HG03565 (cell line): ENCODE results near the gene SMAD2.

Experiments used
- ATAC-seq: cut with Tn5 transposase; IDR thresholded peaks from one replicate; pipeline ENCODE4 v1.9.1; 2021; ENCODE audit warnings: mild to moderate bottlenecking, moderate library complexity; ENCODE audit not compliant: unreplicated experiment

The SMAD2 gene

DNA sequence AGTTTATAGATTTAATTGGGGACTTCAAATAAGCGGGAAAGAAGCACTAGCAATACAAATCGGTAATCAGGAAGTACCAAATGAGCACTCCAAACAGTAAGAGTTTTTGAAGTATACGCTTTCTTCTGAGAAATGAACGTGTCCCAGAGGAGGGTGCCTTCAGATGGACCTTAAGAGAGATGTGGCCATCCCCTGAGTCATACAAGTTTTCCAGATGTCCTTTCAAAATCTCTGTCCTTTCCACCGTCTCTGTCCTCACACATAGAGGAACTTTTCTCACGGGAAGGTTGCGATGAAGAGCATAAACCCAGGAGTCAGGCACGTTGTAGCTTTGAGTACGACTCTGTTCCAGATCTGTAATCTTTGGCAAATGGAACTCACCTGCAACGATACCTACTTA, 1.7 kb upstream of the SMAD2 start:
- ATAC-seq = no peak

GRCh38 chr18:47931718-47932103, 1.3 kb upstream of the SMAD2 start:
- no peak for ATAC-seq

DNA sequence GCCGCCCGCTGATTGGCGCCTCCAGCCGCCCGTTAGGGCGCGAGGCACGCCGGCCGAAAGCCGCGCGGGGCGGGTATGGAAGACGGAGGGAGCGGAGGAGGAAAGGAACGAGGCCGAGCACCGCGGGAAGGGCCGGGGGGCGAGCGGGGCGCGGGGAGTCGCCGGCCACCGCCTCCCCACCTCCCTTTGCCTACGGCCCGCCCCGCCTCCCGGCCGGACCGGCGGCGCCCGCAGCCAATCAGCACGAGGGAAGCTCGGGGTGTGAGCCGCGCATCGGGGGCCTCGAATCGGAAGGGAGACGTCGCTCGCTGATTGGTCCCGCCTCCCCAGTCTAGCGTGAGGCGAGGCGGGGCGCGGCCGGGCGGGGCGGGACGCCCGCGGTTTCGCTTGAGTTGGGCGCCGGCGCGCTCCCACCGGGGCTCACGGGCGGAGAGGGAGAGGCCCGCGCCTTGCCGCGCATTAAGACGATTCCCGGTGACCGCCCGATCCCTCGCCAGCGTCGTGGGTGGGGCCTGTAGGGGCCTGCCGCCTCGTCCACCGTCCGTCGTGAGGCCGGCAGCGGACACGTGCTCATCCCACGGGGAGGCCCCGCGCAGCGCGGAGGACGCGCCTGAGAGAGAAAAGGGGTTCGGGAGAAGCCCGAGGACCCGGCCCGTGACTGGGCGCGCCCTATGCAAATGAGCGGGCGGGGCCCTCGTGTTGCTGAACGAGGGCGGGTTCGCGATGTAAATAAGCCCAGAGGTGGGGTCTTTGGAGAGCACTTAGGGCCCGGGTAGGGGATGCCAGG, 665 bp upstream of the SMAD2 start:
- peak; percentile 76 for ATAC-seq

DNA sequence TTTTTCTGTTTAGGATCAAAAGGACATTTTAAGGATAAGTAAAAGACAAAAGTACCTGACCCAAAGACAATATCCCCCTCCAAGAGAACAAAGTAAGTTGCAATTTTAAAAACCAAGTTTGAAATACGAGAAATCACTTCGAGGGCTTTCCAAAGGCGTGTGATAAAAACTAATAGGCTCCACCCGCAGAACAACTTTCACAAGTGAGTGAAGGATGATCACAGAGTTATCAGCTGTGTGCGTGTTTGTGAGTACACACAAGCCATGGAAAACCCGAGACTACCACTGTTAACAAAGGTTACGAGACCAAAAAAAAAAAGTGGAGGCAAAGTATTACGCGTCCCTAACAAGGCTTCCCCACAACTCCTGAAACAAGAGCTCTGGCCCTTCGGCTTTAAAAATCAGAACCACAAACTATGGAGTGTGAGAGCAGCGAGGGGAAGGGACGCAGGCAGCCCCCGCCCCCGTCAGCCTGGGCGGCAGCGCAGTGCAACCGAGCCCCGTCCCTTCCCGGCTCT, 719 bp downstream of the SMAD2 start:
- ATAC-seq = no peak

GRCh38 chr18:47928466-47928865, 2.0 kb downstream of the SMAD2 start:
- ATAC-seq = no peak

GRCh38 chr18:47926101-47926850, 4.2 kb downstream of the SMAD2 start:
- ATAC-seq = no peak

DNA sequence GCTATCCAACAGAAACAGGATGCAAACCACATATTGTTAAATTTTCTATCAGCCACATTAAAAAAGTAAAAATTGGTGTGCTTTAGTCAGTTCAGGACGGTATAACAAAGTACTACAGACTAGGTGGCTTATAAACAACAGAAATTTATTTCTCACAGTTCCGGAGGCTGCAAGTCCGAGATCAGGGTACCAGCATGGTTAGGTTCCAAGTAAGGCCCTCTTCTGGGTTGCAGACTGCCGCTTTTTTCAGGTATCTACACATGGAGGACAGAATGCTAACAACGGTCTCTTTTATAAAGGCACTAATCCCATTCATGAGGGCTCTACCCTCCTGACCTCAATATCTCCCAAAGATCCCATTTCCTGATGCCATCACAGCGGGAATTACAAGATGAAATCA, 10.5 kb downstream of the SMAD2 start:
- ATAC-seq = no peak

- ATAC-seq = no peak
Observed at GRCh38 chr18:47917923-47918610, 12.4 kb downstream of the SMAD2 start.

- no peak for ATAC-seq
Observed at GRCh38 chr18:47915930-47916329, 14.5 kb downstream of the SMAD2 start.

DNA sequence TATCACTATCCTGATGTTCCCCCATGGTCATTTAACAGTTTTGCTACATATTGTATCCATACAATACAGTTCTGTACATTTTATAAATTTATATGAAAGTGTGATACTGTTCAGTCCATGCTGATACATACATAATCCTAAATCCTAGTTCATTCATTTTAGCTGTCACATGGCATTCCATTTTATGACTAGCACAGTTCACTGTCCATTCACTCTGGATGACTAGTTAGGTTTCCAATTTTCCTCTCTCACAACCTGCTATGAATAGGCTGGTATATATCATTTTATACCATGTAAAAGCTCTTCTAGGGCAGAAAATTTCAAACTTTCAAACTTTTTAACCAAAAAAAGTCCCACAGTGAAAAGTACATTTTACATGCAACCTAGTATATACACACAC, 15.2 kb downstream of the SMAD2 start:
- ATAC-seq = no peak

GRCh38 chr18:47912794-47913585, 17.5 kb downstream of the SMAD2 start:
- no peak for ATAC-seq

- no peak for ATAC-seq
Observed at GRCh38 chr18:47912343-47912742, 18.1 kb downstream of the SMAD2 start.

DNA sequence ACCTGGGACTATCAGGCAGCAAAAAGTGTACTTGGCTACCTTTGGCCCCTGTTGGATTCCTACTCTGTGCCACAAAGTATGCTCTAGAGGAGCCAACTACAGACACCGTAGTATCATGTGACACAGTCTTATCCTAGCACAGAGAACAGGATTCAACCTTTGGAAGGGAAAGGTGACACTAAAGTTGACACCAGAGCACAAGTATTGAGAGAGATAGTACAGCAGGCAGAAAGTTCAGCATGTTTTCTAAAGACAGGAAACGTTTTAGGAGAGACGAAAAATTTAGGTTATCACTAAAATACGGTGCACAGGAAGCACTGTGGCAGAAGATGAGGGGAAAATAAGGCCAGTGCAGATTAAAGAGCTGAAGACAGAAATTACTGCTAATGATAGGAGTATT, 18.6 kb downstream of the SMAD2 start:
- ATAC-seq = no peak

GRCh38 chr18:47909484-47909883, 21.0 kb downstream of the SMAD2 start:
- no peak for ATAC-seq

- no peak for ATAC-seq
Observed at GRCh38 chr18:47908592-47908991, 21.9 kb downstream of the SMAD2 start.

- ATAC-seq = no peak
Observed at GRCh38 chr18:47906408-47906807, 24.1 kb downstream of the SMAD2 start.

GRCh38 chr18:47903809-47904208, 26.6 kb downstream of the SMAD2 start:
- no peak for ATAC-seq

DNA sequence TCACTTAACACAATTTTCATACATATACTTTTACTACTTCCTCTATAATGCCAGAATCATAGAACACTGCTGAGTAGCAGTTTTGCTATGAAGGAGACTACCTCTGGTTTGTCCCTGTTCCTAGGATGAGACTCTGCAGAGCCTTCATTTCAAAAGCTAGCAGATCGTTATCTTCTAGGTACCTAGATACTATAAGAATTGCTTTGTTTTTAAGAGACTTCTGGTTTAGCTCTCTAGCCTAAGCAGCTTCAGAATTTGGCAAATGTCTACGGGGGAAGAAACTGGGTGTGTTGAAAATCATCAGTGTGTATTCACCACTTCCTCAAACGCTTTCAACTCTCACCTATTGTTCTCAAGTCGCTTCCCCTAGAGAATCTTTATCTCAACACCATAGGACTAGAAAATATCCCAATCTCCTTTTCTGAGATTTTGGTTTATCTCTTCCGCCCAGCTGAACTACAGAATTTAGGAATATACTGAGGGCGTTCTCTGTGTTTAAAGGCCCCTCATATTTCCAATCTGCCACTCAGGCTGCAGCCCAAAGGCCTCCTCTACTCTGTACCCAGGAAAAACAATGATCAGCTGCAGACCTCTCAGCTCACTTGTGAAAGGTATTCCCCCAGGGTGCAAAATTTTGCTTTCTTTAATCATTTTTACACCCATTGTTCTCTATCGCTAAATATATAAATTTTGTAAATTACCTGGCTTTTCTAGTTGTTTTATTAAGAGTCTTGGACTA, 28.7 kb downstream of the SMAD2 start:
- peak; percentile 89 for ATAC-seq

DNA sequence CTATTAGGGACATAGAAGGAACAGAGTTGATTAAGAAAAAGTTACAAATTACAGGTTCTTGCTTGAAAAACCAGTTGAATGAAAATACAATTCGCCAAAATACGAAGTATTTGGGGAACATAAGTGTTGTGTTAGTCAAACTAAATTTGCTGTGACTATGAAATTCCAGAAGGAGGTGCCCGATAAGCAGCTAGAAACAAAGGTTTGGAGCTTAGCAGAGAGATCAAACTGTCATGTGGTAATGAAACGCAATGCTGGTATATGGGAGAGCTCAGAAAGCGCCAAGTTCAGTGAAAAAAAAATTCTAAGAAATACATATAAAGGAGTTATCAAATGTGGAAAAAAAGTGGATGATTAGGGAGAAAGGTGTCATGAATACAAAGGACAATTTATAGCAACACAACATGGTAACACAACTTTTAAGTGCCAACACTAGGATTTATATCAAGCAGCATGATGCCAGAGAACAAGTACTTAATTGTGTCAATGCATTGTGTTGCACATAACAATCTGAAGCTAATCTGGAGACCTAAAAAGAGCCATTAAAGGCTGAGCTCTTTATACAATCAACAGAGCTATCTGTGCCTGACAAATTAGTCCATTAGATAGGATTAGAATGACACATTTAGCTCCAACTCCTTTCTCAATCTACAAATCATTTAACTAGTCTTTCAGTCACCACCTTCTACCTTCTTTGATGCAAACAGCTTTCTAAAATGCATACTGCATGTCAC, 31.2 kb downstream of the SMAD2 start:
- ATAC-seq = no peak
